GM18868 (cell line): ENCODE results near the gene CHST7.
"Not testable (repeated sequence)": the region's sequence is repeated elsewhere in the genome, so short reads cannot be mapped to it uniquely, and the experiment has no call there.

Source experiments
- ATAC-seq: cut with Tn5 transposase; IDR thresholded peaks from one replicate; pipeline ENCODE4 v1.9.1; 2021; ENCODE audit warnings: mild to moderate bottlenecking, moderate library complexity; ENCODE audit not compliant: unreplicated experiment

Gene CHST7

GRCh38 chrX:46573331-46573891 lies at the start of gene CHST7:
TSS of gene CHST7 (plus strand) at chrX:46573765. CDS start at chrX:46573932, 167 bp downstream.
- ATAC-seq, result peak; percentile 35

- ATAC-seq, result not testable (repeated sequence)
These were observed 44.9 kb upstream of the CHST7 start for GRCh38 chrX:46528640-46529039.

- not testable (repeated sequence) for ATAC-seq
These were observed 43.7 kb upstream of the CHST7 start for GRCh38 chrX:46529740-46530403.

- ATAC-seq, result not testable (repeated sequence)
These were observed 43.1 kb upstream of the CHST7 start for GRCh38 chrX:46530404-46530908.

- ATAC-seq, result no peak
These were observed 42.1 kb upstream of the CHST7 start for GRCh38 chrX:46531442-46531841.

- ATAC-seq, result no peak
These were observed 30.1 kb upstream of the CHST7 start for GRCh38 chrX:46543441-46543840.

GRCh38 chrX:46544527-46544926 lies 29.0 kb upstream of the CHST7 start:
- not testable (repeated sequence) for ATAC-seq

GRCh38 chrX:46545111-46546005 lies 28.2 kb upstream of the CHST7 start, which contains the start of gene ZNF674:
TSS of gene ZNF674 (minus strand) at chrX:46545421. CDS start at chrX:46542087, 3,334 bp downstream.
- peak; percentile 93 for ATAC-seq

GRCh38 chrX:46547857-46548256 lies 25.7 kb upstream of the CHST7 start:
- ATAC-seq, result no peak

GRCh38 chrX:46549914-46550313 lies 23.7 kb upstream of the CHST7 start:
- ATAC-seq, result no peak

GRCh38 chrX:46551494-46552128 lies 22.0 kb upstream of the CHST7 start:
- ATAC-seq, result no peak

- ATAC-seq, result no peak
These were observed 19.6 kb upstream of the CHST7 start for GRCh38 chrX:46553935-46554334.

- no peak for ATAC-seq
These were observed 18.6 kb upstream of the CHST7 start for GRCh38 chrX:46554942-46555341.

GRCh38 chrX:46559062-46559461 lies 14.5 kb upstream of the CHST7 start:
- ATAC-seq, result no peak

- peak; percentile 99 for ATAC-seq
These were observed 11.5 kb upstream of the CHST7 start for GRCh38 chrX:46561824-46562657.

GRCh38 chrX:46567388-46567787 lies 6.2 kb upstream of the CHST7 start:
- ATAC-seq, result no peak

GRCh38 chrX:46569621-46570020 lies 3.9 kb upstream of the CHST7 start:
- no peak for ATAC-seq

GRCh38 chrX:46571423-46572339 lies 1.9 kb upstream of the CHST7 start:
- peak; percentile 25 for ATAC-seq

GRCh38 chrX:46572340-46572936 lies 1.1 kb upstream of the CHST7 start:
- ATAC-seq, result peak; percentile 44
